ENCODE results near the gene MACROH2A1.

The MACROH2A1 gene

GRCh38 chr5:135356522-135357318 is 42.3 kb downstream of the MACROH2A1 start:
- H3K4me3 ChIP-seq (ENCODE audit: low read depth, low read length), result no peak overlapping the region
- no peak for TF ChIP-seq CTCF (IDR thresholded peaks at IDR 0.05; ENCODE audit: low read depth, low read length)

GRCh38 chr5:135355169-135355568 is 43.9 kb downstream of the MACROH2A1 start:
- no peak overlapping the region for H3K4me3 ChIP-seq (ENCODE audit: low read depth, low read length)
- TF ChIP-seq CTCF (IDR thresholded peaks at IDR 0.05; ENCODE audit: low read depth, low read length), result no peak

GRCh38 chr5:135353952-135354721 is 44.9 kb downstream of the MACROH2A1 start:
- H3K4me3 ChIP-seq (ENCODE audit: low read depth, low read length), result no peak overlapping the region
- TF ChIP-seq CTCF (IDR thresholded peaks at IDR 0.05; ENCODE audit: low read depth, low read length), result no peak

GRCh38 chr5:135350536-135350935 is 48.5 kb downstream of the MACROH2A1 start:
- no peak for TF ChIP-seq CTCF (IDR thresholded peaks at IDR 0.05; ENCODE audit: low read depth, low read length)
- no peak overlapping the region for H3K4me3 ChIP-seq (ENCODE audit: low read depth, low read length)

GRCh38 chr5:135349886-135350285 is 49.1 kb downstream of the MACROH2A1 start:
- no peak overlapping the region for H3K4me3 ChIP-seq (ENCODE audit: low read depth, low read length)
- TF ChIP-seq CTCF (IDR thresholded peaks at IDR 0.05; ENCODE audit: low read depth, low read length), result no peak

- H3K4me3 ChIP-seq (ENCODE audit: low read depth, low read length), result no peak overlapping the region
- TF ChIP-seq CTCF (IDR thresholded peaks at IDR 0.05; ENCODE audit: low read depth, low read length), result no peak
Measured at GRCh38 chr5:135349451-135349850, 49.6 kb downstream of the MACROH2A1 start.

GRCh38 chr5:135348918-135349317 is 50.1 kb downstream of the MACROH2A1 start:
- H3K4me3 ChIP-seq (ENCODE audit: low read depth, low read length), result no peak overlapping the region
- no peak for TF ChIP-seq CTCF (IDR thresholded peaks at IDR 0.05; ENCODE audit: low read depth, low read length)

All from WI38 (cell line).